NT2/D1 (cell line): ENCODE measurements around the gene TMEM38A.

Experiments used
- SUZ12 ChIP-seq: IDR thresholded peaks from 2 replicates; pipeline ENCODE4 v1.6.1; 2011; ENCODE audit not compliant: insufficient read length, insufficient read depth; ENCODE audit errors: extremely low read depth
- YY1 ChIP-seq: IDR thresholded peaks from 2 replicates; pipeline ENCODE4 v1.6.1; 2011; ENCODE audit not compliant: insufficient read length, insufficient read depth
- ZNF274 ChIP-seq: IDR thresholded peaks from 2 replicates; pipeline ENCODE4 v1.6.1; 2011; ENCODE audit warnings: mild to moderate bottlenecking, low read depth, low read length

DNA sequence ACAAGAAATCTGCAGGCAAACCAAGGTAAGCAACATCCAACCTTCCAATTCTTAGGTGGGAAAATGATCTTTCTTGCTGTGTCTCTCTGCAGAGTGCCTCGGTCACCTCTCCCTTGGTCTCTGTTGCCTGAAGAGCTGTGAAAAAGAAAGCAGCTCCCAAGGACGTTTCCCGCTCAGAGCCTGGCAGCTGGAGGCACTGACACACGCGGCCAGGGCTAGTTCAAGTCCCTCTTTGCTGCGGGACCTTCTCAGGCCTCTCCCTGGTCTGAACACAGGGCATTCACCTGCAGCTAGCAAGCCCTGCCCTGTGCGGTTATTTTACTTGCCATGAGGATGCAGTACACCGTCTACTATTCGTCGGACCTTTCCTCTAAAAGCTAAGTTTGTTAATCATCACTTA, 36.7 kb upstream of the TMEM38A start:
- no peak for TF ChIP-seq YY1
- TF ChIP-seq ZNF274: no peak
- TF ChIP-seq SUZ12: no peak
